IPS-18a (cell line): ENCODE results near the gene CDH23.

Source experiments
- H3K27ac ChIP-seq: one replicate; pipeline ENCODE4 v1.5.1; 2013; ENCODE audit warnings: low read length
- H3K27me3 ChIP-seq: one replicate; pipeline ENCODE4 v1.6.1; 2013; ENCODE audit warnings: mild to moderate bottlenecking, low read length; ENCODE audit not compliant: control insufficient read depth, insufficient read depth
- H3K36me3 ChIP-seq: one replicate; pipeline ENCODE4 v1.6.1; 2013; ENCODE audit warnings: low read depth, low read length; ENCODE audit not compliant: control insufficient read depth
- H3K4me1 ChIP-seq: one replicate; pipeline ENCODE4 v1.6.1; 2013; ENCODE audit warnings: low read depth, low read length; ENCODE audit not compliant: control insufficient read depth
- H3K4me3 ChIP-seq: one replicate; pipeline ENCODE4 v1.5.1; 2013; ENCODE audit warnings: low read length
- H3K9ac ChIP-seq: one replicate; pipeline ENCODE4 v1.6.1; 2013; ENCODE audit warnings: mild to moderate bottlenecking, low read length, moderate library complexity
- H3K9me3 ChIP-seq: one replicate; pipeline ENCODE4 v1.6.1; 2013; ENCODE audit warnings: low read depth, low read length; ENCODE audit not compliant: control insufficient read depth

CDH23 gene

GRCh38 chr10:71427246-71427645 is 30.5 kb downstream of the CDH23 start:
- H3K27ac ChIP-seq: no peak overlapping the region
- no peaks in the 10 kb centered on the region for H3K4me1 ChIP-seq
- H3K9me3 ChIP-seq: no peaks in the 10 kb centered on the region
- no peak overlapping the region for H3K4me3 ChIP-seq
- H3K9ac ChIP-seq: no peak overlapping the region
- H3K36me3 ChIP-seq: no peaks in the 10 kb centered on the region
- H3K27me3 ChIP-seq: no peaks in the 10 kb centered on the region

GRCh38 chr10:71429304-71429703 is 32.6 kb downstream of the CDH23 start:
- Histone ChIP-seq H3K27ac (no peak overlapping the region), H3K4me1 (no peaks in the 10 kb centered on the region), H3K36me3 (no peaks in the 10 kb centered on the region), H3K9ac (no peak overlapping the region), H3K27me3 (no peaks in the 10 kb centered on the region), H3K4me3 (no peak overlapping the region), H3K9me3 (no peaks in the 10 kb centered on the region)

GRCh38 chr10:71429929-71430328 is 33.2 kb downstream of the CDH23 start:
- Histone ChIP-seq H3K9ac (no peak overlapping the region), H3K4me1 (no peaks in the 10 kb centered on the region), H3K4me3 (no peak overlapping the region), H3K27ac (no peak overlapping the region), H3K27me3 (no peaks in the 10 kb centered on the region), H3K9me3 (no peaks in the 10 kb centered on the region), H3K36me3 (no peaks in the 10 kb centered on the region)

- Histone ChIP-seq H3K27ac (no peak overlapping the region), H3K9me3 (no peaks in the 10 kb centered on the region), H3K4me1 (no peaks in the 10 kb centered on the region), H3K36me3 (no peaks in the 10 kb centered on the region), H3K4me3 (no peak overlapping the region), H3K9ac (no peak overlapping the region), H3K27me3 (no peaks in the 10 kb centered on the region)
Observed at GRCh38 chr10:71431239-71432100, 34.8 kb downstream of the CDH23 start.

GRCh38 chr10:71432101-71432905 is 35.6 kb downstream of the CDH23 start:
- no peaks in the 10 kb centered on the region for H3K4me1 ChIP-seq
- H3K27me3 ChIP-seq: no peaks in the 10 kb centered on the region
- no peak overlapping the region for H3K4me3 ChIP-seq
- H3K9me3 ChIP-seq: no peaks in the 10 kb centered on the region
- no peak overlapping the region for H3K9ac ChIP-seq
- H3K27ac ChIP-seq: no peak overlapping the region
- H3K36me3 ChIP-seq: no peaks in the 10 kb centered on the region

GRCh38 chr10:71432956-71433767 is 36.4 kb downstream of the CDH23 start:
- H3K27ac ChIP-seq: no peak overlapping the region
- no peak overlapping the region for H3K4me3 ChIP-seq
- H3K36me3 ChIP-seq: no peaks in the 10 kb centered on the region
- no peaks in the 10 kb centered on the region for H3K4me1 ChIP-seq
- no peaks in the 10 kb centered on the region for H3K27me3 ChIP-seq
- no peaks in the 10 kb centered on the region for H3K9me3 ChIP-seq
- H3K9ac ChIP-seq: no peak overlapping the region

- Histone ChIP-seq H3K9ac (no peak overlapping the region), H3K9me3 (no peaks in the 10 kb centered on the region), H3K4me3 (no peak overlapping the region), H3K36me3 (no peaks in the 10 kb centered on the region), H3K27ac (no peak overlapping the region), H3K27me3 (no peaks in the 10 kb centered on the region), H3K4me1 (no peaks in the 10 kb centered on the region)
Observed at GRCh38 chr10:71433768-71434744, 37.3 kb downstream of the CDH23 start.

- Histone ChIP-seq H3K9ac (no peak overlapping the region), H3K27me3 (no peaks in the 10 kb centered on the region), H3K4me1 (no peaks in the 10 kb centered on the region), H3K27ac (no peak overlapping the region), H3K36me3 (no peaks in the 10 kb centered on the region), H3K9me3 (no peaks in the 10 kb centered on the region), H3K4me3 (no peak overlapping the region)
Observed at GRCh38 chr10:71434760-71435394, 38.2 kb downstream of the CDH23 start.

GRCh38 chr10:71435571-71436267 is 39.0 kb downstream of the CDH23 start:
- H3K27me3 ChIP-seq: no peaks in the 10 kb centered on the region
- H3K9me3 ChIP-seq: no peaks in the 10 kb centered on the region
- H3K4me1 ChIP-seq: no peaks in the 10 kb centered on the region
- no peak overlapping the region for H3K4me3 ChIP-seq
- H3K36me3 ChIP-seq: no peaks in the 10 kb centered on the region
- no peak overlapping the region for H3K27ac ChIP-seq
- H3K9ac ChIP-seq: no peak overlapping the region
